ENCODE measurements around the gene RMND1. TPM values are rescaled to one million over a fixed set of nuclear protein-coding genes. Genes with fewer than 3 reads are reported as not detected.

Gene RMND1
- 26.1 and 30.4 TPM in 2 replicates for total RNA-seq

GRCh38 chr6:151451950-151452749 is at the start of gene RMND1:
Gene RMND1 (minus strand): TSS chr6:151452126. CDS start chr6:151445811, 6,315 bp downstream.

DNA sequence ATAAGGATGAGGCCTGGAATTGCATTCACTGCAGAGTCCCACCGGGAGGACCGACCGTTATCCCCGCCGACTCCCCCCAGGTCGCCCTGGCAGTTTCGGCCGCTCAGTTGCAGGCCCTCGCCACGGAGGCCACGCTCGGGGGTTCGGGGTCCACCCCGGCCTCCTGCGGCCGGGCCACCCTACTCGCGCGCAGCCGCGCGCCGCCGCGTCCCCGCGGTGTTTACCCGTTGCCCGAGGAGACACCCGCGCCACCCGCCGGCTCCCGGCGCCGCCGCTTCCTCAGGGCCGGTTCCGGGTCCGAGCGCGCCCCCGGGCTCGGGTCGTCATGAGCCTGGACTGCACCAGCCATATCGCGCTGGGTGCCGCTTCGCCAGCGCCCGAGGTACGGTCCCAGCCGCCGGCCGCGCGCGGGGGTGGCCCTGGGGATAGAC is 41.9 kb upstream of the RMND1 start, which contains the start of gene CCDC170:
Gene CCDC170, plus strand, starts transcription at position 214 of the 431 bp plus-strand sequence. Its CDS starts 112 bp downstream, at position 326.

DNA sequence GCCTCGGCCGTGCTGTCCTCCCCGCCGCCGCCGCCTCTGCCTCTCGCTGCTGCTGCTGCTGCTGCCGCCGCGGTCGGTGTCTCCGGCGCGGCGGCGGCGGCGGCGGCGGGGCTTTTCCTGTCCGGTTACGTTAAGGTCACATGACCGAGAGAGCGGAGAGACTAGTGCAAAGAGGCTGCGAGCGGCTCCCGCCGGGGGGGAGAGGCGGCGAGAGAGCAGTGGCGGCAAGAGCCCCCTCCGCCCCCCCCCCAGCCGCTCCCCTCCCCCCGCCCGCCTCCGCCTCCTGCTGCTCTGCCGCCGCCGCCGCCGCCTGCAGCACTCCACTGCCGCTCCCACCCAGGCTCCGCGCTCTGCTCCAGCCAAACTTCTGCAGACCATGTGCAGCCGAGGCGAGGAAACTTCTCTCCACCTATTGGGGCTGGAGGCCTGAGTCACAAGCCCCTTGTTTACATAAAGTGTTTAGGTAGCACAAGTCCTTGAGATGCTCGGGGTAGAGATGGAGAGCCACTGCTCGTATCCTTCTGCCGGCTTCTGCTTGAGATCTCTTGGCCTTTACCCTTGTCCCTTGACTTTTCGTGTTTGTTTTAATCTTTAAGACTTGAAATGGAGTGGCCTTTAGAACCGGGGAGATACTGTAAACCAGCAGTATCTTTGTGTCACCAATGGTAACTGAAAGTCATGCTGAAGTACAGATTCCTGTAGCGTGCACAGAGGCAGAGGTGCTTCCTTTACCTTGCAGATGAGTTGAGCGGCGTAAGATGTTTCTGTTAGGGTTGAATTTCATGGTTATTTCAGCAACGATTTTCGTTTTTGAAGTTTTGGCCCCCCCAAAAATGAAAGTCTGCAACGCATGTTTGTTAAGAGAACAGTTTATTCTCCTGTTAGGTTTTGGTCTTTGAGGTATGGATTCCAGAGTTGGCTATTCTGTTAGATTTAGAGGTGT is 60.2 kb downstream of the RMND1 start, which contains the start of gene ZBTB2:
Gene ZBTB2, minus strand, starts transcription at position 89 of the 943 bp plus-strand sequence. CDS start 17,922 bp downstream, outside the sequence.

Other genes starting within 250 kb of the RMND1 start
- 137 and 152 TPM in 2 replicates for gene AKAP12, start 212.2 kb downstream of the RMND1 start, total RNA-seq
- gene ZBTB2, start 60.6 kb downstream of the RMND1 start, total RNA-seq: 8.6 and 14.0 TPM in 2 replicates
- 0.33 and 0.76 TPM in 2 replicates for gene CCDC170, start 41.9 kb upstream of the RMND1 start, total RNA-seq